HG03196 (cell line): ENCODE measurements around the gene UCK2.

Experiments
- ATAC-seq: cut with Tn5 transposase; IDR thresholded peaks from one replicate; pipeline ENCODE4 v1.9.1; 2021; ENCODE audit not compliant: unreplicated experiment

Gene UCK2

DNA sequence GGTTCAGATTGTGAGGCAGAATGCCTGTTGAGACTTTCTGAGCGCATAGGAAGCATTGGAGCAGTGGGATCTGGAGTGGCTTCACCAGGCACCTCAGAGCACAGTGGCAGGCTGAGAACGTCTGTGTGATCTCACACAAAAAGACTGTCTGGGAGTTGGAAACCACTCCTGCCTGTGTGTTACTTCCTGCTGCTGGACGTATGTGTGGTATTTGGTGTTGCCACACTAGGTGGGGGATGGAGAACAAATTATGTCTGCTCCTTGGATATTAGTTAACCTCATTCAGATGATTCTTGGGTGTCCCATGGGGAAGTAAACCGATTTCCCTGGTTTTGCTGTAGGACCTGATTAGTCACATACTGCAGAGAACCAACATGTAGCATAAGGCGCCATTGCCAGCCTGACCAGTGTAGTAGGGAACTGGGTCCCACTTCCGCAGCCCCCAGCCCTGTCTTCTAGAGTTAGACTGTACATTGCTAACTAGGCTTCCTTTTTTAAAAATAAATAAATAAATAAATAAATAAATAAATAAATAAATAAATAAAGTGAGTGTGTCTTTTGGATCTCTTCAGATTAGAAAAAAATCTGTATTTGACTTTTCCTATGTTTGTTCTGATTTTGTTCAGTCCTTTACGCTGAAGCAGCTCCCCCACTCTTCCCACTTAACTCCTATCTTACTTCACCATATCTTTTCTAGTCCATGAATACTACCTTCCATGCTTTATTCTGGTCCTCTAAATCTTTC lies 26.9 kb downstream of the UCK2 start:
- no peak for ATAC-seq

DNA sequence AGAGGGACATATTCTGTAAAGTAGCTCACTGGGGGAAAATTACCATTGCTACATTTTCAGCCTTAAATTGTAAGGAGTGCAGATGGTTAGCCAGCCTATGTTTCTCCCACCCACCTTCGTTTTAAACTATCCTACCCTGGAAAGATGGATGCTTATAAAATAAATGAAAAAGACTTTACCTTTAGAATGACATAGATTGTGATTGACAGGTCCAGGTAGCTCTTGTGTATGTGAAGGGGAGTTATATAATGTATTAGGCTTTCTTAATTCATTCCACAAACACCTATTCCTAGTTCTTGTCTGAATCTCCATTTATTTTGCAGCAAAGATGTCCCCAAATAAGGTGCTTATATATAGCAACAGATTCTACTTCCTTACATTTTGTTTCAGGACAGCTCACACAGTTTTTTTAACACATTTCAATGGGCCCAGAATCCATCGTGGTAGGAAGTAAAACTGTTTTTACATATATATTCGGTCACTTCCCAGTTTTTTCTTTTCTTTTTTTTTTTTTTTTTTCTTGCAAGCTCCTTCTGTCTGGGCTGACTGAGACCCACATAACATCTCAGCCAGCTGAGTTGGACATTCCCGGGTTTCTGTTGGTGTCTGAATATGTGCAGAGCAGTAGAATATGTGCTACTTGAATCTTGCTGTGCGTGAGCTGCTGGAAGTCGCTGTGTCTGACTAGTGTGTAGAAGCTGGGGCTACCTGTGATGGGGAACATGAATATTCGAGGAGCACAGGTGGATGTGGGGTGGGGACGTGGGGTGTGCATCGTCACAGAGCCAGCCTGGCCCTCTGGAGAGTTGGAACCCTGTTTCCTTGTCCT lies 27.8 kb downstream of the UCK2 start:
- no peak for ATAC-seq

DNA sequence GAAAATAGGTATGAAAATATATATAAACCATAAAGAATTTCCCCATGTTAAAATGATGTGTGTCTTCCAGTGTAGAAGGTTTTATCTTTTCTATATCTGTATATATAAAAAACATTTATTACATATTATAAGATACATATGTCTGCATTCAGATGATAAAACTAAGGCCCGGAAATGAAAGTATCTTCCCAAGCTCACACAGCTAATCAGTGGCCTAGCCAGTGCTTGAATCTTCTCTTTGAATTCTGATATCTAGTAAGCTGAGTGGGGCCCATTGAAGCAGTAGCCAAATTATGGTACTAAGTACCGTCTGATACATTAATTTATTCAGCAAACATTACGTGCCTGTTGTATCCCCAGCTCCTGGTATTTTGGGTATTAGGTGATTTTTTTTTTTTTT lies 28.6 kb downstream of the UCK2 start:
- no peak for ATAC-seq

DNA sequence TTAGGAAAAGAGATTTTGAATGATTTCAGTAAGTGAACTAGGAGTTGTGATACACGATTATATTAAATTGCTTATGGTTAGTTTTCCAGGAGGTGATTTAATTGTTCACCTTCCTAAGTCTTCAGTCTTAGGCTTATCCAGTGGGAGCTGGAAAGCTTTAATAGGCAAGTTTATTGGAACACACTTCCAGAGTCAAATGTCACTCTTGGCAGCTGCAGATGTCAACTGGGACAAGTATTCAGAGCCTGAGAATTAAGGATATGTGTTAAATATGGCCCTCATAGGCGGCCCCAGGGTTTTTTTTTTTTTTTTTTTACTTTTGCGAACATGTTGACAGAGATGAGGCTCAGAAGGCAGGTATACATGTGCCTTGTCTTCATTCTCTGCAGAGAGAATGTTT lies 29.2 kb downstream of the UCK2 start:
- no peak for ATAC-seq

DNA sequence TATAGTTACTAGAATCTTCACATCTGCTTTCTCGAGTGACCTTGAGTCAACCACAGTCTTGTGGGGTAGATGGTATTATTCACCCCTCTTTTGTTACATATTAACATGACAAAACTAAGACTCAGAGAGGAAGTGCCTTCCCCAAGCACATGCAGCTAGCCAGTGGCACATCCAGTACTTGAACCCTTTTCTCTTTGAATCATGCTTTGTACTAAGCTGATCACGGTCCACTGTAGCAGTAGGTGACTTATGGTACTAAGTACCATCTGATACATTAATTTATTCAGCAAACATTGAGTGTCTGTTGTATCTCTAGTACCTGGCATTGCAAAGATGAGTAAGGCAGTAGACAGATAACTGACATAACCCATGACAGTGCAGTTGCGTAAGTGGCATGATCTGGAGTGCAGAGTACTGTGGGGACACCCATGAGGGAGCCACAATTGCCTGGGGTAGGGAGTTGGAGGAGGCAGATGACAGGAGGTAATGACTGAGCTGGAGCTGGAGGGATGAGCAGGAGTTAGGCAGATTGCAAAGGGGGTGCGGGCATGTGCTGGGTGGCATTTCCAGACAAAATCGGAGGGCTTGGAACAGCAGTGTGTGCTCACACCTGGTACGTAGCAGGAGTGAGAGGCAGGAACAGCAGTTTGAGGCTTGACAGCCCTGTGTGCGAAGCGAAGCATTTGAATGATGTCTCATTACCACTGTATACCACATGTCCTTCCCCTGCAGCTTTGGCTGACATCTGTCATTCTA lies 29.8 kb downstream of the UCK2 start:
- ATAC-seq: peak; percentile 87

DNA sequence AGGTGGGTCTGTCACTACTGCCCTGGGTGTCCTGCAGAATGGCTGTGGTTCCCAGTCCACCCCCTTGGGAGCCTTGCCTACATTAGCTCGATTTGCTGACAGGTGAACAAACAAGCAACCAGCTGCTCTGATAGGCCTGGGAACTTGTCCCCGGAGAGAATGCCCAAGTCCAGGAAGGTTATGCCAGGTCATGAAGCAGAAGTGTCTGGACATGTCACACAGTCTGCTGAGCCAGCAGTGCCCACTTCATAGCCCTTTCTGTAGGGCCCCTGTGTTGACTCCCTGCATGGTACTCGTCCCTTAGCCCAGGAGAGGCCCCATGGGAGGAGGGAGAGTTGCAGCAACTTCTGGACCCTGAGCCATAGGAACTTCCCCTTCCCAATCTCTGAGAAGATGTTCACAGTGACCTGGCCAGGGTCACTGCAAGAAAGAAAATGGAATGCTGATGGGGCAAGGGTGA lies 31.0 kb downstream of the UCK2 start:
- ATAC-seq: no peak

DNA sequence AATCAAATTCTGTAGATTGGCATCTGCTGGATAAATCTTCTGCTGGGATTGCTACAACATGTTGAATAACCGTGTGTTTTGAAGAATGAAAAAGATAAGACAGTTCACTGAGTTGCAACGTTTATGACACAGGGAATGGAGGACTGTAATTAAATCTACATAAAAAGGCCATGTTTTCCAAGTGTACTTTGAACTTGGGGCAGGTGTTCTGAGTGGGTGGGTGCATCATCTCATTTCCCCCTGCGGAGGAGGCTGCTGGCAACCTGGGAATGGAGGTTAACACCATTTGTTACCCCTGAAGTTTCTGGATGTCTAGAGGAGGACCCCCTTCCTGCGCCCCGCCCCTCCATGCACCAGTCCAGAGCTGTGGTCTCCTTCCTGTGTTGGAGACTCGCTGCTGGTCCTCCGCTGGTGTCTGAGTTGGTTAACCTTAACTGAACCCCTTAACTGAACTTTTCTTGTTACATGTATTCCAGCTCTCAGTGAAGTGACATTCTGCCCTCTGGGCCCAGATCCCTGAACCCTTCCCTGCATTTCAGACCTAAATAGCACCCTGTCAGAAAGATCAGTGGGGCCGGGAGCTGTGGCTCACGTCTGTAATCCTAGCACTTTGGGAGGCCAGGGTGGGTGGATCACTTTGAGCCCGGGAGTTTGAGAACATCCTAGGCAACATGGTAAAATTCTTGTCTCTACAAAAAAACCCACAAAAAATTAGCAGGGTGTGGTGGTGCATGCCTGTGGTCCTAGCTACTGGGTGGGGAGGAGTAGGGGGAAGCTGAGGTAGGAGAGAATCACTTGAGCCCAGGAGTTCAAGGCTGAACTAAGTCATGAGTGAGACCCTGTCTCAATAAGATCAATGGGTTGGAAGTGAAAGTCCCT lies 31.8 kb downstream of the UCK2 start:
- ATAC-seq: no peak

DNA sequence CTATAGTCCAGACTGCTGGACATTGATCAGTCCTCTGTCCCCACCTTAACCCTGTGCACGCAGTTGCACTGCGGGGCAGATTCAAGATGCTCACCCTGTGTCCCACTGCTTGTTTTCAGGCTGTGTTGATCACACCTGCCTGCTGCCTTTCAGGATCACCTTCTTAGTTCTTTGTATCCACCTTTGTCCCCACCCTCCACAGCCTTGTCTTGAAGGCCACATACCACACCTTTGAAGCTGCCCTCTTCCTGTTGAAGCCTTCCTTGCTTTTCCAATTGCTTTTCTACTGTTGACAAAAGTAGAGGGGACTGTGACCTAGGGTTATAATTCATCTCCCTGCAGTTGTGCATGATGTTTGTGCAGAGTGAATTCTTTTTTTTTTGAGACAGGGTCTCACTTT lies 32.7 kb downstream of the UCK2 start:
- ATAC-seq: no peak

DNA sequence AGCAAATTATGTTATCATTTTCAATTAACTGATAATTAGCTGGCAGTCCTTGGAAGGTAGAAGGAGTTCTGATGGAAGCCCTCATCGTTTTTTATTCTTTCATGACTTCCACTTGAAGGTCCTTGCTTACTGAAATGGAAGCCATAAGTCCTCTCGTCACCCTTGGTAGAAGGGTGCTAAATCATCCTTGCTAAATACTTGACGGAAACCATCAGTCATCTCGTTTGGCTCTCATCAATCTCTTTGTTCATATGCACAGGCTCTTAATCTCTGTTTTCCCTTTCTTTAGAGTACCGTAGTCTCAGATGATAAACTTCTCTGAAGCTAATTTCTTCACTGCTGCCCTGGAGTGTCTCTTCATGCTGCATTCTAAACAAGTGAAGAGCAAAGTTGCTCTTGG lies 34.5 kb downstream of the UCK2 start:
- no peak for ATAC-seq

DNA sequence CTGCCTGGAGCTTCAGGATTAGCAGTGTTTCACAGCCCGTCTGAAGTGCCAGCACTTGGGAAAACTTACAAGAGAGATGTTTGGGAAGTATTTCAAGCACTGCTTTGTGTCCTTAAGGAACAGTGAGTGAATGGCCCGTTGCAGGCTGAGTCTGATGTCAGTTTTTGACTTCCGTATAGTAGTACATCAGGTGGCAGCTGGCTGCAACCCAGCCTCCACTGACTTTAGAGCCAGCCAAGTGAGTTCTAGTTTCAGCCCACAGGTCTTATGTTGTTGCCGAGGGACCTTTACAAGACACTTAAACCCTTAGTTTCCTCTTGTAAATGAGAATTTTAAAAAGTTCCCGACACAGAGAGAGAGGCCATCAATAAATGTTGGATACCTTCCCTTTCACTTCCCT lies 35.0 kb downstream of the UCK2 start:
- ATAC-seq: no peak

DNA sequence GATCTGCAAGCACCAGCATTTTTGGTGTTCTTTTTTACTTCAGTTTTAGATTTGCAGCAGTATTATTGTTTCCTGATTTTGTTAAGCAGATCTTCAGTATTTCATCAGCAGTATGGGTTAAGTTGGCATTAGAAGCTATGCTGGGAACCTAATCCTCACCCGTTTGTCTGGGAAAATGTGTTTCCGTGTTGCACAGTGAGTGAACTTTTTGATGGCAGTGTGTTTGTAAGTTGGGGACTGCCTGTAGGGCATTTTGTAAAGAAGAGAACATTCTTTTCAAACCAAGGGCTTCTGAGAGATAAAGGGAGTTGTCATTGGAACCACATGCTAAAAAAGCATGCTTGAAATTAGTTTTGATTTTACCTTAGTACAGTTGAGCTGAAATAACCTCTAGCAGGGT lies 35.9 kb downstream of the UCK2 start:
- ATAC-seq: no peak

DNA sequence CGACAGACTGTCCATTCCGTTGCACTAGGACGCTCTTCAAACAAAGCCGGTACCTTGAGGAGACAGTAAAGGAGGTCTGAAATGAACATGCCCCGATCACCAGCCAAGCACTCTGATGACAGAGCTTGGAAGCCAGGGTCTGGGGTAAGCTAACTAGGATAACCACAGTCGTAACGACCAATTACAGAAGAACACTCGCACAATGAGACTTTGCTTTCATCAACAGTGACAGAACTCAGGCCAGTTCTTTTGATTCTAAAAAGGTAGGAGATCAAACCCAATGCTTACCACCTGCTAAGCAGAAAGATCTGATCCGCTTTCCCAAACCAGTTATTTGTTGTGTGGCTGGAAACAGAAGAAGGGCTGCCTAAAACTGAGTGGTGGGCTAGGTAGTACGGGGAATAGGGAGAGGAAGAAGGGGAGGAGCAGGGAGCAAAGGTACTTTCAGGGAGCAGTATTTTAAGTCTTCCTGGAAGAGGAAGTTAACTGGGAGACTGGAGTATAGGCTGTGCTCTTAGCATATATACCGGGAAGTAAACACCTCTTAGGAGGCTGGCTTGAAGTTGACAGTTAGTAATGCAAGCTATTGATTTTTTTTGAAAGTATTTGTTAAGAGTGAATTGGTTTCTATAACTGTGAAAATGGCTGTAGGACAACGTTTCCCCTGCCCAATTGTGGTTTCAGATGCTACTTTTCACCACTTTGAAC lies 38.4 kb downstream of the UCK2 start:
- ATAC-seq: no peak

DNA sequence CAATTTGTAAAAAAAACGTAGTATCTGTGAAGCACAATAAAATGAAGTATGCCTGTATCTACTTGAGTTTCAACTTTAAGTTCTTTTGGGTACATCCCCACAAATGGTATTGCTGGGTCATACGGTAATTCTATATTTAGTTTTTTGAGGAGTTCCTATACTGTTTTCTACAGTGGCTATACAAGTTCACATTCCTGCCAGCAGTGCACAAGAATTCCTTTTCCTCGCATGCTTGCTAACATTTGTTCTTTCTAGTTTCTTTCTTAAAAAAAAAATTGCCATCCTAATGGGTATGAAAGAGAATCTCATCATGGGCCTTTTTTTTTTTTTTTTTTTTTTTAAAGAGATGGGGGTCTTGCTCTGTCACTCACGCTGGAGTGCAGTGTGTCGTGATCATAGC lies 41.9 kb downstream of the UCK2 start:
- no peak for ATAC-seq

DNA sequence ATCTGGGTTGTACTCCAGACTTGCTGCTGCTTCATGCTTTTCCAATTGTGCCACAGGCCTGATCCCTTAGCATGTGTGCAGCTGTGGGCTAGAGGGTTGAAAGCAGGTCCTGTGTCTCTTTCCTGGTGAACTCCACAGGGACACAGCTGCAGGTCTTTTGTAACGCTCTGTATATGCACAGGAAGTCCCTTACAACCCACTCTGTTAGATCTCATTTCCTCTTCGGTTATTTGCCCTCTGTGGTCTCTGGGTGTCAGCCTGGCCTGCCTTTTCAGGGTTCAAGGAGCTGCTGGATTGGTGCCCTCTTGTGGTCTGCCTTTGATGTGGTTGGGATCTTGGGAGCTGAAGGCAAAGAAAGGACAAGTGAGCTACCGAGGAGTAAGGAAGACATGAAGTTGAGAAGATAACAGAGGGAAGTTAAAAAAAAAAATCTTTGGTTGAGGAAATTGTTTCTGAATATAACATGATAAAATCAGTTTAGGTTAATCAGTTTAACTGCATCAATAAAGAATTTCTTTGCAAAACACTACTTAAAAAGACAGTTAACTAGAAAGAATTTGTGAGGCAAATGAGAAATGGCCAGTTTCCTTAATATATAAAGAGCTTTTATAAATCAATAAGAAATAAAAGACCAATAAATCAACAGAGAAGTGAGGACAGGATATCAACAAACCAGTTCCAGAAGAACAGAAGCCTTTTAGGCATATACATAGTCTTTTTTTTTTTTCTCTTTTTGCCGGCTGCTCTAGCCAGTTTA lies 44.1 kb downstream of the UCK2 start:
- peak; percentile 79 for ATAC-seq

DNA sequence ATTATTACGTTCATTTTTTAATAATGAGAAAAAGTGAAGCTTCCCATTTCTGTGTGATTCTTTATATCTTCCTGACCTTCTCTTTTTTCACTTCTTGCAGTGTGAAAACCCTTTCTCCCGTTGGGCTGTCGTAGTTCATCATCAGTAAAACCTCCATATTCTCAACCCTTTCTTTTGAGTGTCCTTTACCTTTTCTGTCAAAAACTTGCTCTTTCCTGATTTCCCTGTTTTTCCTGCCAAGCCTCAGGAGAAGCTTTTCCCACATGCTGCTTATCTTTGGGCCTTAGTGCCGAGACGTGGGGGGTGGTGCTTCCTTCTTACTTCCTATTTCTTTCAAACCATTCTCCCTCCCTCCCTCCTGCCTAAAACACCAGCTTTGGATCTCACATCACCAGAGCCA lies 46.1 kb downstream of the UCK2 start:
- ATAC-seq: no peak

DNA sequence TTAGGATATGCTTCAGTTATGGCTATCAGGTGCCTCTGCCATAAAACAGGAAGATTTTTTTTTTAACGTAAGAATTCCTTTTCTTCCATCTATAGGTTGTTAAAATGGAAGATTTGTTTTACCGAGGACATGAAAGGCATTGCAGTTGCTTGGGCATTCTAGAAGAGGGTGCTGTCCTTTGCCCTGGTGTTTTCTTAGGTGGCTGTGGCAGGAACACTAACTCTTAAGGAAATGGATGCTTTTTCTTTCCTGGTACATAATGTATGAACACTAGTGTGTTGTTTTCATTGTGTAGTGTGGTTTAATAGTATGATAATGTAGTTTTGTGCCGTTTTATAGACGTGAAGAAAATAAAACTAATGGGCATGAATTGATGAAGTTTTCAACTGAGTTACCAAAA lies 47.2 kb downstream of the UCK2 start:
- ATAC-seq: no peak

DNA sequence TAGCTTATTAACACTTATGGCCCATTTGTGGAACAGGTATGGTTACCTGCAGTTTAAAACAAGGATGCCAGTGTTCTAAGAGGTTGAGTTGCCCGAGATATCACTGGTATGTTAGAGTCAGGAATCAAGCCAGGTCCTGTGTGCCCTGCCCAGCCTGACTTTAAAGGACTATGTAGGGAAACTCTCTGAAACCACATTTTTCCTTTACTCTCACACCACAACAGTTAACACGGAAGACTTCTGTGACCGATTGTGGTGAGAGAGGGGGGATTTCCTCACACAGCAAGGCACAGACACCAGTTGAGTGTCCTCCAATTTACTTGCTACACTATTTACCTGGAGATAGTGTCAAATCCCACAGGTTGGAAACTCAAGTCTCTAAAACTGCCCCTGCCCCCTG lies 47.8 kb downstream of the UCK2 start:
- ATAC-seq: peak; percentile 31

DNA sequence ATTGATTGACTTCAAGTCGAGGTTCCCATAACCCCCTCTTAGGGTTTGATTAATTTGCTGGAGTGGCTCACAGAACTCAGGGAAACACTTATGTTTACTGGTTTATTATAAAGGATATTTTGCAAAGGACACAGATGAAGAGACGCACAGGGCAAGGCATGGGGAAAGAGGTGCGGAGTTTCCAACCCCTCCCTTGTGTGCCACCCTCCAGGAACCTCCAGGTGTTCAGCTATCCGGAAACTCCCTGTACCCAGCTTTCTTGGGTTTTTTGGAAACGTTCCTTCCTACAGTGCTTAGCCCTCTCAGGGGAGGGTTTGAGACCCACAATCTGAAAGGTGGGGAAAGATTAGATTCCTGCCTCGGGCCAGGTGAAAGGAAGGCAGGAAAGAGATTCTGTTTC lies 48.2 kb downstream of the UCK2 start:
- no peak for ATAC-seq

DNA sequence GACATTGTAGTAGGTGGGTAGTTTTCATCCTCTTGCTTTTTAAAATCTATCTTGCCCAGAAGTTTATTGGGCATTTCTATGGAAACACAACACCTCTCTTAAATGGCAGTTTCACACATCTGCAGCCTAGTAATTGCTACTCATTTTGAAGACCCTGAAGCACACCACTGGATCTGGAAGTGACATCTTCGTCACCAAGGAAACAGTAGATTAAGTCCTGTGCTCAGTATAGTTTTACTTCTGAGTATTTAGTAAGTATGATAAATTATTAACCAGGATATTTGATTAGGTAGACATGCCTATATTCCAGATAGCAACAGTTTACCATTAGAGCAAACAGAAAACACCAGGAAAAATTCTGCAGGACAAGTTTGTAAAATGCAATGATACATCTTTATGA lies 48.7 kb downstream of the UCK2 start:
- peak; percentile 35 for ATAC-seq
